Left ventricle myocardium inferior (tissue), 1 donor: ENCODE data around the gene OVOL1. TPM values are rescaled to one million over a fixed set of nuclear protein-coding genes. Genes with fewer than 3 reads are reported as not detected.
"Not testable (repeated sequence)": the region's sequence is repeated elsewhere in the genome, so short reads cannot be mapped to it uniquely, and the experiment has no call there.

Experiments
- DNase-seq: peaks from one replicate; pipeline ENCODE4 v3.0.0-alpha.2; 2020
- H3K27ac ChIP-seq: fragments of 200-600 bp; replicated peaks from 2 replicates; pipeline ENCODE4 v1.8.0; 2021
- H3K27me3 ChIP-seq: fragments of 200-600 bp; 2 replicates; pipeline ENCODE4 v1.8.0; 2021; ENCODE audit warnings: low read depth
- H3K36me3 ChIP-seq: fragments of 200-600 bp; 2 replicates; pipeline ENCODE4 v1.8.0; 2021
- H3K4me1 ChIP-seq: fragments of 200-600 bp; 2 replicates; pipeline ENCODE4 v1.8.0; 2021
- H3K4me3 ChIP-seq: fragments of 200-600 bp; 2 replicates; pipeline ENCODE4 v1.8.0; 2021; ENCODE audit warnings: mild to moderate bottlenecking, moderate library complexity
- H3K9me3 ChIP-seq: fragments of 200-600 bp; replicated peaks from 2 replicates; pipeline ENCODE4 v1.8.0; 2021
- intact Hi-C: fragments of 100-400 bp; cut with micrococcal nuclease; formaldehyde crosslinking; loops from one replicate; pipeline ENCODE4 v1.11.0; 2022
- total RNA-seq: library from RNA; stranded (reverse); fragmentation: NEBNext Ultra II Directional; extraction: Animal tissue kit (Norgen Biotek cat#: 25700); gene quantifications from one replicate; pipeline ENCODE4 v1.2.1, GENCODE V29; 2021
- TF ChIP-seq, protein P1 (sequence below): fragments of 200-600 bp; IDR thresholded peaks from 2 replicates; pipeline ENCODE4 v1.8.0; 2021; ENCODE audit warnings: antibody characterized with exemption, mild to moderate bottlenecking, borderline replicate concordance
- donor health status: DM: no; HTN: yes; CAD: no; lungs with severe emphysema.

OVOL1 gene
- total RNA-seq, 1 donor from 2014 or later, result not detected

DNA sequence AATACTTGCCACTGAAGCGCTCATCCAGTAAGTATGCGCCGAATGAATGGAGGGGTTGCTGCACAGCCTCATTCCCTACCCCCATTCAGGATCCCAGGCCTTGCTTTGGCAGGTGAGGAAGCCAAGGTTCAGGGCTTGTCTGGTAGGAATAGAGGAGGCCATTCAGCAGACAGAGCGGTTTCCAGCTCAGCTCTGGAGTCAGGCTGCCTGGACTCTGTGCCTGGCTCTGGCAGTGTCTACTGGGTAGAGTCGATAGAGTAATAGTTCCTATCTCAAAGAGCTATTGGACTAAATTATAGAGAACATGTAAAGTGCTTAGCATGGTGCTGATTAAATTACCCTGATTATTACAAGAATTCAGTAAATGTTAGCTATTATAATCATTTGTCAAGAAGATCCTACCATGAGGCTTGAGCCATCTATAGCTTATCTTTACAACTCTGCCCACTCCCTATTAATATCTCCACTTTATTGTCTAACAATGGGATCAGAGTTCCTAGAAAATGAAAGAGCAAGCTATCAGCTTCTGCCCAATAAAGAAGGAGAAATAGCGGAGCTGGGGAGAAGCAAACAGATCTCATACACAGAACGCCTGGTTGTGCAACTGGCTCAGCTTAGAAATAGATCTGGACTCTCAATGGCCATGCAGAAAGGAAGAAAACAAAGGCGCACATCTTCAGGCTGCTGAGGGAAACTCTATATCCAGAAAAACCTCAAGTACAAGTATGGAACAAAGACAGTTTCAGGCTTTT lies 40.3 kb downstream of the OVOL1 start:
- H3K4me1 ChIP-seq, result no peaks in the 10 kb centered on the region
- H3K36me3 ChIP-seq, result no peaks in the 10 kb centered on the region
- peaks cover 3% of the 10 kb centered on the region for H3K27me3 ChIP-seq
- TF ChIP-seq, protein P1, sequence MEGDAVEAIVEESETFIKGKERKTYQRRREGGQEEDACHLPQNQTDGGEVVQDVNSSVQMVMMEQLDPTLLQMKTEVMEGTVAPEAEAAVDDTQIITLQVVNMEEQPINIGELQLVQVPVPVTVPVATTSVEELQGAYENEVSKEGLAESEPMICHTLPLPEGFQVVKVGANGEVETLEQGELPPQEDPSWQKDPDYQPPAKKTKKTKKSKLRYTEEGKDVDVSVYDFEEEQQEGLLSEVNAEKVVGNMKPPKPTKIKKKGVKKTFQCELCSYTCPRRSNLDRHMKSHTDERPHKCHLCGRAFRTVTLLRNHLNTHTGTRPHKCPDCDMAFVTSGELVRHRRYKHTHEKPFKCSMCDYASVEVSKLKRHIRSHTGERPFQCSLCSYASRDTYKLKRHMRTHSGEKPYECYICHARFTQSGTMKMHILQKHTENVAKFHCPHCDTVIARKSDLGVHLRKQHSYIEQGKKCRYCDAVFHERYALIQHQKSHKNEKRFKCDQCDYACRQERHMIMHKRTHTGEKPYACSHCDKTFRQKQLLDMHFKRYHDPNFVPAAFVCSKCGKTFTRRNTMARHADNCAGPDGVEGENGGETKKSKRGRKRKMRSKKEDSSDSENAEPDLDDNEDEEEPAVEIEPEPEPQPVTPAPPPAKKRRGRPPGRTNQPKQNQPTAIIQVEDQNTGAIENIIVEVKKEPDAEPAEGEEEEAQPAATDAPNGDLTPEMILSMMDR, result no peak
- DNase-seq, result no peak
- no peak overlapping the region for H3K27ac ChIP-seq
- intact Hi-C loops, result no loop called here
- no peak overlapping the region for H3K4me3 ChIP-seq
- no peaks in the 10 kb centered on the region for H3K9me3 ChIP-seq

DNA sequence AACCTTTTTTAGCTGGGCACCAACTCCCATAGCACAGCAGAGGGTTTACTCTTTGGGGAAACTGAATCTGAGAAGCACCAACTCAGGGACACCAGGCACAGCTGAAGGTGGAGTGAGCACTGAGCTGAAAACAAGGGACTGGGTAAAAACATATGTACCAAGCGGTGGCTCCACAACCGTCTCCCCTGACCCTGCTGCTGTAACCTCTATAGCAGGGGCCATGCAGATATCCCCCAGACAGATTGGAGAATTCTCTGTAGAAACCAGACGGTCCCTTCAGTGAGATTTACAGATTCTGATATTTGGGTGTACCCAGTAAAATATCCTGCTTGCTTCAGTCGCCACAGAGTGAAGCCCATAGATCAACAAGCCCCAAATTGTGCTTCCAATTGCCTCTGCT lies 42.6 kb downstream of the OVOL1 start:
- peaks cover 3% of the 10 kb centered on the region for H3K27me3 ChIP-seq
- DNase-seq, result no peak
- no peak overlapping the region for H3K27ac ChIP-seq
- intact Hi-C loops, result no loop called here
- no peaks in the 10 kb centered on the region for H3K9me3 ChIP-seq
- no peaks in the 10 kb centered on the region for H3K36me3 ChIP-seq
- H3K4me1 ChIP-seq, result peaks cover 17% of the 10 kb centered on the region
- no peak overlapping the region for H3K4me3 ChIP-seq
- TF ChIP-seq, protein P1, result no peak

DNA sequence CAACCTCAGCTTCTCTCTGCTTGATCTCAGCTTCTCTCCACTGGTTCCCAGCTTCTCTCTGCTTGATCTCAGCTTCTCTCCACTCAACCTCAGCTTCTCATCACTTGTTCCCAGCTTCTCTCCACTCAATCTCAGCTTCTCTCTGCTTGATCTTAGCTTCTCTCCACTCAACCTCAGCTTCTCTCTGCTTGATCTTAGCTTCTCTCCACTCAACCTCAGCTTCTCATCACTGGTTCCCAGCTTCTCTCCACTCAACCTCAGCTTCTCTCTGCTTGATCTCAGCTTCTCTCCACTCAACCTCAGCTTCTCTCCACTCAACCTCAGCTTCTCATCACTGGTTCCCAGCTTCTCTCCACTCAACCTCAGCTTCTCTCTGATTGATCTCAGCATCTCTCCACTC lies 45.4 kb downstream of the OVOL1 start:
- H3K4me3 ChIP-seq, H3K27me3 ChIP-seq, H3K27ac ChIP-seq, H3K36me3 ChIP-seq, DNase-seq, H3K9me3 ChIP-seq, intact Hi-C loops: not testable (repeated sequence)
- peaks cover 18% of the 10 kb centered on the region for H3K4me1 ChIP-seq

DNA sequence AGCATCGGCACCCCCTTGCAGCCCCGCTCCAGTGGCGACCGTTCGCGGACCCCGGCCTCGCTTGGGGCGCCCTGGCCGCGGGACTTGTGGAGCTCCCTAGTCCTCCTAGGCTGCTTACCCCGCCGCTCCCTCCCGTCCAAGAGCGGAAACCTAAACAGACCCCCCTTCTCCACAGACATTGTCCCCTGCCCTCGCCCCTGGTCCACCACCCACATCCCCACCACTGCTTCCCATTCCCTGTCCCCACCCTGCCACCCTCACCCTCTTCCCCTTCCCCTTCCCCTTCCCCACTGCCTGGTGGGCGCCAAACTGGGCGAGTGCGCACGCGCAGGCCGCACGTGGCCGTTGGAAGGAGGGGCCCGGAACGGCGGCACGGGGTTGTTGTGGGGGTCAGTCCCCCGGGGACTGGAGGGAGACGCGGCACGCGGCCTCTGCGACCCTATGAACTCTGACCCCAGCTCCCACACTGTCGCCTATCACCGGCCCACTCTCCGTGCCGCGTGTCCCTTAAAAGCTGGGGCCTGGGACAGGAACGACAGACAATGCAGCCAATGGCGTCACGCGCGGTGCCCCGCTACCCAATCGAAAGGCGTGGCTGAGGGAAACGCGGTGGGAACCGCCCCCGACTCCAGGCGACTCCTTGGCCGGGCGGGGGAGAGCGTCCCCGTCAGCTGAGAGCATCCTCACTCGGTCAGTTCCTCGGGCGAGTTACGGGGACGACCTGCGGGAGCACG lies 46.6 kb downstream of the OVOL1 start, which contains the start of gene SNX32:
SNX32 (plus strand) TSS at position 667 of the 734 bp plus-strand sequence. CDS start 103 bp downstream, outside the sequence.
- TF ChIP-seq, protein P1, result no peak
- intact Hi-C loops, result no loop called here
- Histone ChIP-seq H3K4me1 (peaks cover 18% of the 10 kb centered on the region), H3K9me3 (no peaks in the 10 kb centered on the region), H3K27ac (peak within 1 kb of the TSS; percentile 38), H3K36me3 (no peaks in the 10 kb centered on the region), H3K27me3 (peaks cover 3% of the 10 kb centered on the region), H3K4me3 (peak within 1 kb of the TSS; percentile 77)
- DNase-seq, result peak; percentile 97

DNA sequence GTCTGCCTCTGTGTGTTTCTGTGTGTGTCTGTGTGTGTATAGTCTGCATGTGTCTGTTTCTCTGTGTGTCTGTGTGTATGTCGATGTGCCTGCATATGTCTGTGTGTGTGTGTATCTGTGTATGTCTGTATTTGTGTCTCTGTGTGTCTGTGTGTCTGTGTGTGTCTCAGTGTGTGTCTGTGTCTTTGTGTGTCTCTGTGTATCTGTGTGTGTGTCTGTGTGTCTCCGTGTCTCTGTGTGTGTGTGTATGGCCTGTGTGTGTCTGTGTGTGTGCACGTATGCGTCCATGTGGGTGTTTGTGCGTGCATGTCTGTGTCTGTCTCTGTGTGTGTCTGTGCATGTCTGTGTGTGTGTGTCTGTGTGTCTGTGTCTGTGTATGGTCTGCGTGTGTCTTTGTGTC lies 47.3 kb downstream of the OVOL1 start:
- peaks cover 3% of the 10 kb centered on the region for H3K27me3 ChIP-seq
- H3K4me3 ChIP-seq, result peak overlapping the region; percentile 77
- intact Hi-C loops, result no loop called here
- H3K4me1 ChIP-seq, result peaks cover 18% of the 10 kb centered on the region
- DNase-seq, result no peak
- H3K27ac ChIP-seq, result no peak overlapping the region
- H3K36me3 ChIP-seq, result no peaks in the 10 kb centered on the region
- H3K9me3 ChIP-seq, result no peaks in the 10 kb centered on the region
- TF ChIP-seq, protein P1, result no peak

DNA sequence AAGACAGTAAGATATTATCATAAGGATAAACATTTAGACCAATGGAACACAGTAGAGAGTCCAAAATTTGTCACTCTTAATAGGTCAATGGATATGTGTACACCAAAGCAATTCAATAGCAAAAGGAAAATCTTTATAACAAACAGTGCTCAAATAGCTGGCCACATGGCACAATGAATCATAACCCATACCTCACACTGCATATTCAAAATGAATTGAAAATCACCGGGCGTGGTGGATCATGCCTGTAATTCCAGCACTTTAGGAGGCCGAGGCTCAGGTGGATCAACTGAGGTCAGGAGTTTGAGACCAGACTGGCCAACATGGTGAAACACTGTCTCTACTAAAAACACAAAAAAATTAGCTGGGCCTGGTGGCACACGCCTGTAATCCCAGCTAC lies 55.3 kb downstream of the OVOL1 start:
- Histone ChIP-seq H3K9me3 (no peaks in the 10 kb centered on the region), H3K36me3 (no peaks in the 10 kb centered on the region), H3K27me3 (no peaks in the 10 kb centered on the region), H3K4me3 (no peak overlapping the region), H3K4me1 (no peaks in the 10 kb centered on the region), H3K27ac (no peak overlapping the region)
- TF ChIP-seq, protein P1, result no peak
- intact Hi-C loops, result no loop called here
- no peak for DNase-seq
